Stimulated activated CD8-positive, alpha-beta memory T cell treated with anti-CD3 and anti-CD28 coated beads, Interleukin-12 subunit alpha, Interleukin-12 subunit beta, amount 100 ng/mL, for 24 hours (primary cell): Measurements from ENCODE around the gene ABHD12B.
"Not testable (repeated sequence)": the region's sequence is repeated elsewhere in the genome, so short reads cannot be mapped to it uniquely, and the experiment has no call there.

Source experiments
- DNase-seq: peaks from one replicate; pipeline ENCODE4 v3.0.0-alpha.2; 2020; ENCODE audit errors: extremely low read depth

Gene ABHD12B

DNA sequence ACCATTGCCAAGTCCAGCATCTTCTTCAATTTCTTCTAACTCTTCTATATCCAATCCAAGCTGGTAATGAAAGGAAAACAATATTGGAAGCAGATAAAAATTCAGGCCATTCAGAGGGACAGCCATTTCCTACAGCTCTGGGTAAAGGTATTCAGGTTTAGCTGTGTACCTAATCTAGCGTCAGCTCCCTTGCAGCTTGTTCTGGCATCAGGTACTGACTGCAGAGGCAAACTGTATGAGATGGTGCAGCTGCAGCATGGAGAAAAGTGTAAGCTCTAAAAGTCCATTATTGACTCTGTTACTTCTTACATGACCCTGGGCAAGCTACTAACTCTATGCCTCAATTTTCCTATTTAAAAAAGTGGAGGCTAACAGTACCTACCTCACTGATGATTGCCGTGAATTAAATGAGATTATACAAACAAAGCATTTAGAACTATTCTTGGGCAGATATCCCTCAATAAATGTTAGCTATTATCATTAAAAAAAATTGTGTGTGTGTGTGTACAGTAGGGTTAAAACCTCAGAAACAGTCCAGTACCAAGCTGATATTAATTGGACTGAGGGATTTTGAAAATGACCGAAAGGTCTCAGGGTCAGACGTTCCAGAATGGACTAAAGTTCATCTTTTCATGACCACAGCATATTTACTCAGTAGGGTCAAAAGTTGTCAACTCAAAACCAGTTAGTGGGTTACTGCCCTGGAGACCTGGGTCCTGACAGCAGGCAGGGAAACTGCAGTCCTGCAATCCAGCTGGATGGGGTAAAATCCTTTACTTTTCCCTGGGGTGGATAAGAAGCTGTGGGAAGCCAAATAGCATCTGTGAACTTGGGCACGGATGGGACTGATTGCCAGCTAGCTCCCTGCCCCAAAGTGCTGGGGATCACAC is 63.5 kb downstream of the ABHD12B start:
- no peak for DNase-seq

DNA sequence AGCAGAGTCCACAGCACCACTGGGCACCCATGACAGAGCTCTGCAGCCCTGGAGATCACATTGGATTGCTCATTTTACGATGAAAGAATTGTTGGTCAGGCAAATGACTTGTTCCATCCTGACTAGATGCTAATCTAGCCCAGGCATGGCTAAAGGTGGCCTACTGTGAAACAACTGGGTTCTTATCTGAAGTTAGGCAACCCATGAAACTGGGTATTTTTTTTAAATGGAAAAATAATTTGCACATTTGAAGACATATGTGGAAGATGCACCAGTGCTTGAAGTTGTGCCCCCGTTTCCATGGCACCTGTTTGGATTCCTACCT is 64.1 kb downstream of the ABHD12B start:
- DNase-seq, result no peak

DNA sequence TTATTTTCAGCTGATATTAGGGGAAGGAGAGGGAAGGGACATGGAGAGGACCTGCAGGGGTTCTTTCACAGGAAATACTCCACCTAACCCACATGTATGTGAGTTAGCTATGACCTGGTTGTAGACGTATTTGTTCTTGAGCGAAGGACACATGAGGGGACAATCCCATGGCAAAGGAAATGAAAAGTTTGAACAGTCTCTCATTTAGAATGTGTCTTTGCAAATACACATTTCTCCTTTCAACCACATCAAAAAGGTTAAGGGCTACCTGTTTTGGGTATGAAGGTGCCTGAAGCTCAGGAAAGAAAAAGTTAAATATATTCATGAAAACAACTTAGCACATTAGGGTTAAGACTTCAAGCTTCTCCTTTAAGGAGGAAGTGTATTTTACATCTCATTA is 65.0 kb downstream of the ABHD12B start:
- DNase-seq, result no peak

DNA sequence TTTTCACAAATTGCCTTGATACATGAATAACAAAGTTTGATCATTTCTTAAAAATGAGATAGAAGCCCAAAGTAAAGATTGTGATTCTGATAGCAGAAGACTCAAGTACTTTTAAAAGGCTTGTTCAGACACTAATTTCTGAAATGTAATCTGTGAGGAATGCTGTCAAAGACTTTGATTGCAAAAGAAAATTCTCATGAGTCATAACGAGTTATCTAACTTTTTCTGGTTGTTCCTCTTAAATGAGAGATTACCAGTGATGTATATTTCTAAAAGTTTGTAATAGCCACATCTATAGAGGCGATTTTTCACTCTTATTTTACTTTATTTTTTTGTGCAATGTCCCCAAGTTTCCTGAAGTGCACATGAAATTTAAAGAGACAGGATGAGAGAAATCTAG is 65.5 kb downstream of the ABHD12B start:
- DNase-seq, result no peak

DNA sequence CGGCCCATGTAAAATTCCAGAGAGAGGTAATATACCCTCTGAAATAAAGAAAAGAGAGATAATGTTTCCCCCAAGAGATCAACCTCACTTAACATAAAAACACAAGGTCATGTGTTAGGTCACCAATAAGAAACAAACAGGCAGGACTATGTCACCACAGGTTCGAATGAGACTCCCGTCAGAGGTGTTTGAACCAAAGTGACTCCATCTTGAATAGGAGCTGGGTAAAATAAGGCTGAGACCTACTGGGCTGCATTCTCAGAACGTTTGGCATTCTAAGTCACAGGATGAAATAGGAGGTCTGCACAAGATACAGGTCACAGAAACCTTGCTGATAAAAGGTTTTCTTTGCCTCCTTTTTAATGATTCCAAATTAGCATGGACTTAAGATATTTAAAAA is 65.9 kb downstream of the ABHD12B start:
- DNase-seq, result no peak

DNA sequence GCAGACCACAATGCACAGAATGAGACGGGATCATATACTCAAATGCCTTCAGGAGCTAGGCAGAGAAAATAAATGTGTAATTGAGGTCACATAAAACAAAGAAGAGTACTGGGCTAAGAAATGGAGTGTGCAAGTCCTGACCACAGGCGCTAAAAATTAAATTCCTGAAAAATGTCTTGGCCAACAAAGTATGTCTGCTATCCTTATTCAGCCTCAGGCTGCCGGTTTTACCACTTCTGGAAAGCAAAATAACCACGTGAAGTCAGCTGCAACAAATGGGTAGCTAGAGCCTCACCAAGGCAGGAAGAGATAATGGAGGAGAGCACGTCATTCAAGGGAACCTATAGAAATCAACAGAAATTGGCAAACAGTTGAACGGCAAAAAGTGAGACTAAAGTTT is 69.3 kb downstream of the ABHD12B start:
- no peak for DNase-seq

DNA sequence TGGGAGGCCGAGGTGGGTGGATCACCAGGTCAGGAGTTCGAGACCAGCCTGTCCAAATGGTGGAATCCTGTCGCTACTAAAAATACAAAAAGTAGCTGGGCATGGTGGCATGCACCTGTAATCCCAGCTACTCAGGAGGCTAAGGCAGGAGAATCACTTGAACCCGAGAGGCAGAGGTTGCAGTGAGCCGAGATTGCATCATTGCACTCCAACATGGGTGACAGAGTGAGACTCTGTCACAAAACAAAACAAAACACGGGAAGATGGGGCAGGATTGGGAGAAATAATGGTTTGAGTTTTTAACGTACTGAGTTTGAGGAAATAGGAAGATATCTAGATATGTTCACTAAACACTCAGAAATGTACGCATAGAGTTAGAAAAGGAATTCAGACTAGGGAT is 69.8 kb downstream of the ABHD12B start:
- not testable (repeated sequence) for DNase-seq

DNA sequence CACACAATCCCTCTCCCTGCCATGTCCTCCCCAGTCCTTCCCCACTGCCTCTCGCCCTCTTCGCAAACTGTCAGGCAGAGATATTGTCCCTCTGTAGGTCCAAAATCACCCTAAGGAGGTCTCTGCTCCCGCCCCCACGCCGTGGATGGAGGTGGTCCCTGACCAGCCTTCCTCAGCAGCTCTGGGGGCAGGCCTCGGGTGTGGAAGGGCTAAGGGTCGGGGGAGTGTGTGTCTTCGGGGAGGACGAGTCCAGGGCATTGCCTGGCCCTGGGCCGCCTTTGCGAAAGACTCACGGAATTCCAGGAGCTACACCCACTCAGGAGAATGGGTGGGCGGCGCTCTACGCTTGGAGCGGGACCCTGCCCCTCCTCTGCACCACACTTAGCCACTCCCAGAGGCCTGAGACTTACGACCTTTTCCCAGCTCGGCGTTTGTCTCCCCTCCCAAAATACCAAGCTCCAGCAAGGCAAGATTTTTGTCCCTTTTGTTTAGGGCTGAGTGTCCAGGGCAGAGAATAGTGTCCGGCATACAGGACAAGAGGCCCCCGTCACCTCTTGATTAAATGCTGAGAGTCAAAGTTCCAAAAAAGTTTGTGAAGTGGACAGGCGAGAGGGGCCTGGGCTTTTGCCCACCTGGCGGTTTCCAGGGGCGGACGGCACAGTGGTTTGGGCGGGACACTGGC is 71.5 kb downstream of the ABHD12B start:
- no peak for DNase-seq

DNA sequence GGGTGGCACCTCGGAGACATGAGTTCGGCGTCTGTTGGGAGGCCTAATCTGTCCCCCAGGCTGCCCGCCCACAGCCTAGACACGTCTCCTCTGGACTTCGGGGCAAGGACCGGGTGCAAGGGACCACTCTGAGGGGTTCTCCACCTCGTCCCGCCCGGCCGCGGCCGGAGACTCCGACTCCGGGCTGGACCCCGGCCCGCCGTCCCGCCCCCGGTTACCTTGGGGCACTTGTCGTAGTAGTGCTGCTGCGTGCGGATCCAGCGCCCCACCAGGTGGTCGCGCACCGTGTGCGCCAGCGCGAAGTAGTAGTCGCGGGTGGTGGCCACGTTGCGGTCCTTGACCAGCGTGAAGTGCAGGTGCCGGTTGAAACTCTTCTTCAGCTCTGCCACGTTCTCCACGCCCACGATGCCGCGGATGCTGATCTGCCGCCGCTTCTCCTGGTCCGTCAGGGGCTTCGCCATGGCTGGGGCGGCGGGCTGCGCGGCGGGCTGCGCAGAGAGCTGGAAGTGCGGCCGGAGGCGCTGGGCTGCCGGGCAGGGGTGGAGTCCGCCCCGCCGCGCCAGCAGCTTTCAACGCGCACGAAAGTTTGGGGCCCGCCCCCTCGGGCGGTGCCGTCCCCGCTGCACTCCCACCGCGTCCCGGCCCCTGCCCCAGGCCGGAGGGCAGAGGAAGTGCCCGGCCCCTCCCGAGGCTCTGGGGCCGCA is 72.2 kb downstream of the ABHD12B start, which contains the start of gene PYGL:
Gene PYGL (minus strand): TSS at position 541 of the 704 bp plus-strand sequence. CDS start 80 bp downstream, at position 461.
- no peak for DNase-seq

DNA sequence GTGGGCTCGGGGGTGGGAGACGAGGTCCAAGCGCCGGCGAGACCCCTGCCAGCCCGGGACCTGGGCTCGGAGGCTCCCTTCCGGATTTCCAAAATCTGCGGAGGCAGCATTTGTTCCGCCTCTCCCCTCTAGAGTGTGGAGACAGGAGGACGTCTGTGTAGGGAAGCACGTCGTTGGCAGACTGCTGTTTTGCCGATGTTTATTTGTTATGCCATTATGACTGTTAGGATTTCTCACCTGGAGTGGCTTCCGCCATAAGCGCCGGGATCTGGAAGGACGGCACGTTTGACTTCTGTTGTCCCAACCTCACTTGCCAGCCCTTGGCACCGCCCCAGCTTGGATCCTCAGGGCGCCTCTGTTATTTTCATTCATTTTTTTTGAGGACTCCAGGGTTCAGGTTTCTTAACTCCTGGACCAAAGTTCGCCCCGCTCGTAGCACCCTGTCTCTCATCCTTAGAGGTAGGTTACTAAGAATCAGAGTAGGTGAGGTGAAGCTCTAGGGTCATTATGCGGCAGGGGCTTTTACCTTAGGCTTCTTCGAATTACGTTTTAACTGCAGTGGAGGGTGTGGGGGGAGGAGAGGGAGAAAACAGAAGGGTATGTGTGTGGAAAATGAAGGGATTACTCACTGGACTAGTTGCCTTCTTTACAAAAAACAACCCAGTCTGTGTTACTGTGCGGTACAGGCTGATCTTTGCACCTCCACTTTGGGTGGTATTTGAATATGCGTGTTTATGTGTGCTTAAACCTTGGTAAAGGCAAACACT is 73.0 kb downstream of the ABHD12B start:
- DNase-seq, result no peak

DNA sequence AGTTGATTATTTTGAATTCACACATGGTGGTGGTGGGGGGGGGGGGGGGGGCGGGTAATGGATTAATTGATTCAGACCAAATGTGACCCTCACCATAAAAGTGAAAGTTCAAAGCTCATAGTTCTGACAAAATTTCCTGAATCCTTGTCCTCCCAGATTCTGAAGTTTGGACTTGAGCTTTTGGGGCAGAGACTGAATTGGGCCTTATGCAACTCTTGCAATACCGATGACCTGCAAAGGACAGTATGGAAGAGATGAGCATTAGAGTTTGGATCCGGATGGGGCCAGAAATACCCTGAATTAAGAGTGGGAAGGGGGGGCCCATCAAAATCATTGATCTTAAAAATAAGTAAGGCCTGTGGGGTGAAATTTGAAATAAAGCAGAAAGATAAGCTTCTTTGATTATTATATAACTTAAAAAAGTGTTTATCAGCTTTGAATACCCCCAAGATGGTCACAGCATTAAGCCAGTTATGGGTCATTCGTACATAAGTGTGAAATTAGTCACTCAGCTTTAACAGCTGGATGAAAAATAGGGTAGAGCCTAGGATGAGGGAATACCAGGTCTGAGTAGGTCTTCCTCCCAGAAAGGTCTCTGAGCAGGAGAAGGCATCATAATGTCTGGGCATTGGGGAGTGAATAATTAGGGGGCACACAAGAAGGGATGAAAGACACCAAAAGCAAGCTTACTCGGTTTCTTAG is 74.5 kb downstream of the ABHD12B start:
- no peak for DNase-seq

DNA sequence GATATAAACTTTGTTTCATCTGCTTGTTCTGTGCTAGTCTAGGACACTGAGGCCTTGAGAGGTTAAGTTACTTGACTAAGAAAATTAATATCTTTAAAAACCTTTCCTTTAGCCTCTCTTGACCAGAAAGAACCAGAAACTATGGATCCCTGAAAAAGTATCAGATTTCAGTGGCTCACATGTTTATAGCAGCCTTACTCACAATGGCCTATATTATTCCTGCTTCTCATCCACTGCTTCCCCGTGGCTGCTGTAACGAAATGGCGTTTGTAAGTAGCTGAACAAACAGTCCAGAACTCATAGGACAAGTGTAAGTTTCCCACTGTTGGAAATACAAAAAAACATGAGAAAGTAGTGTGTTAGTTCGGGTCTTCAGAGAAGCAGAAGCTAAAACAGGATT is 75.6 kb downstream of the ABHD12B start:
- DNase-seq, result no peak

DNA sequence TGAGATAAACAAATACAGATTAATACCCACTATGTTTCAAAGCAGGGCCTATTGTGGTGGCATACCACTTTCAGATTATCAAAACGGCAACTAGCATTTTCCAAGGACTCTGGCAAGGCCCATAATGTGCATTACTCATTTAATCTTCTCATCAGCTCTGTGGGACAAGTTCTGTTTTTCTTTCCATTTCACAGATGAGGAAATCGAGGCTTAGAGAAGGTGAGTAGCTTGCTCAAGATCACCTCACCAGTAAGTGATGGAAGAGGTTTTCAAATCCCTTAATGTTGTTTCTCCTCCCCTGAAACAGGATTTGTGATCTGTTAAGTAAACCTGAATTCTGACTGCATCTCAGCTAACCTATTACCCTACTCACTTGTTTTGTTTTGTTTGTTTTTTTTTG is 76.4 kb downstream of the ABHD12B start:
- DNase-seq, result no peak

DNA sequence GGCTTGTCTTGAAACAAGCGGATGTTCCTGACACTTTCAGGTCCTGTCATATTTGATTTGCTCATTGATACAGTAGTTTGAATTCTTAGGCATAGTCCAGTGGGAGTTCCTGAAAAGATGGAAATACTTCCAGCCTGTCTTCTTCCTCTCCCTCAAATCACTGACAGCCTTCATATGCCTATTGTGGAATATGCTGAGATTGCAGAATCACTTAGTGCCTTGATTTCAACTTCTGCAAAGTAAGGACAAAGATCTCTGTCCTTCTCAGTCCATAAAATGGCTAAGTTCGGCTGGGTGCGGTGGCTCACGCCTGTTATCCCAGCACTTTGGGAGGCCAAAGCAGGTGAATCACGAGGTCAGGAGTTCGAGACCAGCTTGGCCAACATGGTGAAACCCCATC is 79.2 kb downstream of the ABHD12B start:
- no peak for DNase-seq

DNA sequence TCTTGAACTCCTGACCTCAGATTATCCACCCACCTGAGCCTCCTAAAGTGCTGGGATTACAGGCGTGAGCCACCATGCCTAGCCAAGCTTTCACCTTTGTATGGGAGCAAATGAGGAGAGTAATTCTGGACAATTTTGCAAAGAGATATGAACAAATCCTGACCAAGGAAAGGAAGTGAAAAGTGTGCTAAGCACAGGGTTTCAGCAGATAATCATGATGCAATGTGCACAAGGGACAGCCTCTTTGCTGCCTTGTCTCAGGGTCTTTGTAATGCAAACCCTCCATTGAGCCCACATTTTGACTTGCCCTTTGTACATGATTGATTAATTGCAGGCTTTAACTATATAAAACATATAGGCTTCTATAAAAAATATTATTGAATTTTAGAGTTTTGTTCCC is 81.6 kb downstream of the ABHD12B start:
- no peak for DNase-seq
